HepG2 (cell line): ENCODE results near the gene SIT1. TPM values are rescaled to one million over a fixed set of nuclear protein-coding genes. Genes with fewer than 3 reads are reported as not detected.

Experiments used
- ARNTL ChIP-seq: sonication (generic); formaldehyde crosslinking; IDR thresholded peaks from 2 replicates; pipeline ENCODE4 v1.4.0; 2020; ENCODE audit warnings: mild to moderate bottlenecking, missing genetic modification reagents
- GABPA ChIP-seq, 2 experiments: IDR thresholded peaks; 2 replicates each; pipeline ENCODE4 v1.6.1; 2011 to 2016; ENCODE audit warnings: low read depth in 2 of 2, low read length in 1 of 2, missing biosample characterization in 1 of 2, missing genetic modification characterization in 1 of 2
- JARID2 ChIP-seq: sonication (generic); formaldehyde crosslinking; IDR thresholded peaks from 2 replicates; pipeline ENCODE4 v1.8.1; 2023; ENCODE audit warnings: missing genetic modification reagents, inconsistent platforms; ENCODE audit not compliant: insufficient replicate concordance
- MATR3 ChIP-seq: sonication (generic); formaldehyde crosslinking; IDR thresholded peaks from 2 replicates; pipeline ENCODE4 v1.4.0; 2020; ENCODE audit warnings: missing genetic modification reagents
- MAZ ChIP-seq, 2 experiments: sonication (generic) in 1 of 2; formaldehyde crosslinking in 1 of 2; IDR thresholded peaks; 2 replicates each; pipeline versions ENCODE4 v1.5.0 to v1.6.1; 2012 to 2020; ENCODE audit warnings: low read depth in 2 of 2, mild to moderate bottlenecking in 2 of 2, borderline replicate concordance in 1 of 2, improper control_type of control experiment in 1 of 2, low read length in 1 of 2, missing genetic modification reagents in 1 of 2, moderate library complexity in 1 of 2
- MTF2 ChIP-seq: sonication (generic); formaldehyde crosslinking; IDR thresholded peaks from 2 replicates; pipeline ENCODE4 v1.5.0; 2020; ENCODE audit warnings: missing genetic modification reagents, borderline replicate concordance
- MZF1 ChIP-seq: sonication (generic); formaldehyde crosslinking; IDR thresholded peaks from 2 replicates; pipeline ENCODE4 v1.8.1; 2023; ENCODE audit warnings: mild to moderate bottlenecking, missing genetic modification reagents, borderline replicate concordance
- ONECUT2 ChIP-seq: sonication (generic); formaldehyde crosslinking; IDR thresholded peaks from 2 replicates; pipeline ENCODE4 v1.4.0; 2020; ENCODE audit warnings: missing genetic modification reagents
- POLR2G ChIP-seq: fragments of 200-400 bp; formaldehyde crosslinking; IDR thresholded peaks from 2 replicates; pipeline ENCODE4 v1.6.1; 2018; ENCODE audit warnings: mild to moderate bottlenecking, low read depth, low read length, moderate library complexity
- RARG ChIP-seq: sonication (generic); formaldehyde crosslinking; IDR thresholded peaks from 2 replicates; pipeline ENCODE4 v1.4.0; 2020; ENCODE audit warnings: low read depth, mild to moderate bottlenecking, missing genetic modification reagents
- RCOR2 ChIP-seq: IDR thresholded peaks from 2 replicates; pipeline ENCODE4 v1.6.1; 2016; ENCODE audit warnings: missing biosample characterization, missing genetic modification reagents
- SALL1 ChIP-seq: sonication (generic); formaldehyde crosslinking; IDR thresholded peaks from 2 replicates; pipeline ENCODE4 v1.8.0; 2022; ENCODE audit warnings: mild to moderate bottlenecking, missing genetic modification reagents
- TAF1 ChIP-seq: sonication (generic); formaldehyde crosslinking; IDR thresholded peaks from 2 replicates; pipeline ENCODE4 v1.4.0; 2020; ENCODE audit warnings: missing genetic modification reagents
- ZFP36L2 ChIP-seq: sonication (generic); formaldehyde crosslinking; IDR thresholded peaks from 2 replicates; pipeline ENCODE4 v1.4.0; 2020; ENCODE audit warnings: missing genetic modification reagents
- ZNF143 ChIP-seq: sonication (generic); formaldehyde crosslinking; IDR thresholded peaks from 2 replicates; pipeline ENCODE4 v1.4.0; 2020; ENCODE audit warnings: missing genetic modification reagents
- ZNF644 ChIP-seq: IDR thresholded peaks from 2 replicates; pipeline ENCODE4 v1.6.1; 2016; ENCODE audit warnings: low read depth
- ZNF766 ChIP-seq: sonication (generic); formaldehyde crosslinking; IDR thresholded peaks from 2 replicates; pipeline ENCODE4 v1.5.0; 2020; ENCODE audit warnings: missing genetic modification reagents, borderline replicate concordance
- polyA plus RNA-seq, 8 experiments: library from polyadenylated mRNA; depleted of rRNA in 3 of 8; stranded (reverse) in 7 of 8; unstranded in 1 of 8; fragments of >200 nt; fragmentation: Illumina TruSeq in 4 of 8; extraction: Trizol in 4 of 8; gene quantifications; 2 replicates each; pipeline versions ENCODE4 v1.2.1 to v1.2.3, GENCODE V29; 2011 to 2016; ENCODE audit warnings: low read depth in 4 of 8, missing spikeins in 1 of 8, mixed read lengths in 1 of 8; ENCODE audit not compliant: insufficient read depth in 1 of 8
- total RNA-seq, 5 experiments: library from RNA; depleted of rRNA; stranded (reverse); fragments of >200 nt; fragmentation: Illumina TruSeq; extraction: Trizol; gene quantifications; 2 replicates each; pipeline ENCODE4 v1.2.3, GENCODE V29; 2016; ENCODE audit warnings: low read depth in 1 of 5
- TF ChIP-seq, protein P1 (sequence below): sonication (generic); formaldehyde crosslinking; IDR thresholded peaks from 2 replicates; pipeline ENCODE4 v1.8.0; 2022; ENCODE audit warnings: mild to moderate bottlenecking, missing genetic modification reagents, moderate library complexity
- TF ChIP-seq, protein P2 (sequence below): IDR thresholded peaks from 2 replicates; pipeline ENCODE4 v1.6.1; 2016; ENCODE audit warnings: missing genetic modification reagents, missing compliant biosample characterization
- TF ChIP-seq, protein P3 (sequence below): IDR thresholded peaks from 2 replicates; pipeline ENCODE4 v1.6.1; 2016; ENCODE audit warnings: low read depth
- TF ChIP-seq, protein P4 (sequence below): sonication (generic); formaldehyde crosslinking; IDR thresholded peaks from 2 replicates; pipeline ENCODE4 v1.4.0; 2020; ENCODE audit warnings: missing genetic modification reagents
- TF ChIP-seq, protein P5 (sequence below): sonication (generic); formaldehyde crosslinking; IDR thresholded peaks from 2 replicates; pipeline ENCODE4 v1.8.0; 2022; ENCODE audit warnings: mild to moderate bottlenecking, missing genetic modification reagents, moderate library complexity

The SIT1 gene
- total and polyA plus RNA-seq, 2 of the 13 experiments (the other 11 are each of a cell fraction or from before 2014, with no cell fraction given) = 0.09 to 6.7 TPM

DNA sequence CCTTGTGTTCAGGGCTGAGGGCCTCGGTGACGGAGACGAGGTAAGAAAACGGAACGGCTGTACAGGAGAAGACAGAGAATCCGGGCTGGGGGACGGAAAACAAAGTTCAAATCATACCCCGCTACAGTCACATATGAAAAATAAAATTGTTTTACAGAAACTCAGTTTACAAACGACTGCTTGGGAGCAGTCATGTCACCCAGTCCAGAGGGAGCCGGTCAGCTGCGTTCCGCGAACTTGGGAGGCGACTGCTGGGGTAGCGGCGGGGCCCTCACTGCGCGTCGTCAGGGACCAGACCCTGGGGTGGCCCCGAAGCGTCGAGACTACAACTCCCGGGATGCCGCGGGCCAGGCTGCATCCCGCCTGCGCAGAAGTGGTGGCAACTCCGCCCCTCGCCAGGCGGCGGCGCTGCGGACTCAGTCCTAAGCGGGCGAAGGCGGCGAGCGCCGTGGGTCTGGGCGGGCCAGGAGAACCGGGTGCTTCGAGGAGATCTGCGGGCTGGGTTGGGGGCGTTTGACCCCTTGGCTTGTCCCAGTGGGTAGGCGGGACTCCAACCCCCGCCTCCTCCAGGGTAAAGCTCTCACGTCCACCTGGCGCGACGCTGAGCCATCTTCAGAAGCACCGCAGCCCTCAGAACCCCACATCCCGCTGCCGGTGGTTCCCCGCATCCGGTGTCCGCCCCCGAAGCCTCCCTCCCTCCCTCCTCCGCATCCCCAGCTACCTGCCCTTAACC is 4.0 kb downstream of the SIT1 start (continued):
- TF ChIP-seq, protein P1, sequence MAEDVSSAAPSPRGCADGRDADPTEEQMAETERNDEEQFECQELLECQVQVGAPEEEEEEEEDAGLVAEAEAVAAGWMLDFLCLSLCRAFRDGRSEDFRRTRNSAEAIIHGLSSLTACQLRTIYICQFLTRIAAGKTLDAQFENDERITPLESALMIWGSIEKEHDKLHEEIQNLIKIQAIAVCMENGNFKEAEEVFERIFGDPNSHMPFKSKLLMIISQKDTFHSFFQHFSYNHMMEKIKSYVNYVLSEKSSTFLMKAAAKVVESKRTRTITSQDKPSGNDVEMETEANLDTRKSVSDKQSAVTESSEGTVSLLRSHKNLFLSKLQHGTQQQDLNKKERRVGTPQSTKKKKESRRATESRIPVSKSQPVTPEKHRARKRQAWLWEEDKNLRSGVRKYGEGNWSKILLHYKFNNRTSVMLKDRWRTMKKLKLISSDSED (CRISPR knock-in tag) = no peak
- TF ChIP-seq TAF1 (CRISPR knock-in tag) (peak; percentile 53), POLR2G (peak; percentile 71), JARID2 (CRISPR knock-in tag) (peak; percentile 49), ZNF143 (CRISPR knock-in tag) (peak; percentile 97), RARG (no peak), ZNF644 (no peak), ONECUT2 (no peak), MTF2 (0 out of 2 replicates have a peak, but pooled peaks have one; percentile 28), MATR3 (CRISPR knock-in tag) (no peak), ZFP36L2 (no peak), MZF1 (CRISPR knock-in tag) (no peak), GABPA (IDR thresholded peaks at IDR 0.05; ENCODE audit: low read depth, low read length) (peak; percentile 52), GABPA (CRISPR knock-in tag; IDR thresholded peaks at IDR 0.05; ENCODE audit: low read depth) (peak; percentile 61), MAZ (IDR thresholded peaks at IDR 0.05; ENCODE audit: borderline replicate concordance, low read depth, low read length) (0 out of 2 replicates have a peak, but pooled peaks have one; percentile 25), MAZ (CRISPR knock-in tag; IDR thresholded peaks at IDR 0.05; ENCODE audit: low read depth) (peak; percentile 60; the same call in 1 of the 2 replicates), RCOR2 (CRISPR knock-in tag) (no peak), ARNTL (CRISPR knock-in tag) (no peak), SALL1 (CRISPR knock-in tag) (peak; percentile 65), ZNF766 (no peak)
- TF ChIP-seq, protein P2, sequence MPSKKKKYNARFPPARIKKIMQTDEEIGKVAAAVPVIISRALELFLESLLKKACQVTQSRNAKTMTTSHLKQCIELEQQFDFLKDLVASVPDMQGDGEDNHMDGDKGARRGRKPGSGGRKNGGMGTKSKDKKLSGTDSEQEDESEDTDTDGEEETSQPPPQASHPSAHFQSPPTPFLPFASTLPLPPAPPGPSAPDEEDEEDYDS = 0 out of 2 replicates have a peak, but pooled peaks have one; percentile 49
- TF ChIP-seq, protein P3, sequence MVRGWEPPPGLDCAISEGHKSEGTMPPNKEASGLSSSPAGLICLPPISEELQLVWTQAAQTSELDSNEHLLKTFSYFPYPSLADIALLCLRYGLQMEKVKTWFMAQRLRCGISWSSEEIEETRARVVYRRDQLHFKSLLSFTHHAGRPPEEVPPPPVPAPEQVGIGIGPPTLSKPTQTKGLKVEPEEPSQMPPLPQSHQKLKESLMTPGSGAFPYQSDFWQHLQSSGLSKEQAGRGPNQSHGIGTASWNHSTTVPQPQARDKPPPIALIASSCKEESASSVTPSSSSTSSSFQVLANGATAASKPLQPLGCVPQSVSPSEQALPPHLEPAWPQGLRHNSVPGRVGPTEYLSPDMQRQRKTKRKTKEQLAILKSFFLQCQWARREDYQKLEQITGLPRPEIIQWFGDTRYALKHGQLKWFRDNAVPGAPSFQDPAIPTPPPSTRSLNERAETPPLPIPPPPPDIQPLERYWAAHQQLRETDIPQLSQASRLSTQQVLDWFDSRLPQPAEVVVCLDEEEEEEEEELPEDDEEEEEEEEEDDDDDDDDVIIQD (CRISPR knock-in tag) = no peak
- TF ChIP-seq, protein P4, sequence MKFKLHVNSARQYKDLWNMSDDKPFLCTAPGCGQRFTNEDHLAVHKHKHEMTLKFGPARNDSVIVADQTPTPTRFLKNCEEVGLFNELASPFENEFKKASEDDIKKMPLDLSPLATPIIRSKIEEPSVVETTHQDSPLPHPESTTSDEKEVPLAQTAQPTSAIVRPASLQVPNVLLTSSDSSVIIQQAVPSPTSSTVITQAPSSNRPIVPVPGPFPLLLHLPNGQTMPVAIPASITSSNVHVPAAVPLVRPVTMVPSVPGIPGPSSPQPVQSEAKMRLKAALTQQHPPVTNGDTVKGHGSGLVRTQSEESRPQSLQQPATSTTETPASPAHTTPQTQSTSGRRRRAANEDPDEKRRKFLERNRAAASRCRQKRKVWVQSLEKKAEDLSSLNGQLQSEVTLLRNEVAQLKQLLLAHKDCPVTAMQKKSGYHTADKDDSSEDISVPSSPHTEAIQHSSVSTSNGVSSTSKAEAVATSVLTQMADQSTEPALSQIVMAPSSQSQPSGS (CRISPR knock-in tag) = no peak
- TF ChIP-seq, protein P5, sequence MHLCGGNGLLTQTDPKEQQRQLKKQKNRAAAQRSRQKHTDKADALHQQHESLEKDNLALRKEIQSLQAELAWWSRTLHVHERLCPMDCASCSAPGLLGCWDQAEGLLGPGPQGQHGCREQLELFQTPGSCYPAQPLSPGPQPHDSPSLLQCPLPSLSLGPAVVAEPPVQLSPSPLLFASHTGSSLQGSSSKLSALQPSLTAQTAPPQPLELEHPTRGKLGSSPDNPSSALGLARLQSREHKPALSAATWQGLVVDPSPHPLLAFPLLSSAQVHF (CRISPR knock-in tag) = no peak
